Measurements from ENCODE around the gene TUBG1. TPM values are rescaled to one million over a fixed set of nuclear protein-coding genes. Genes with fewer than 3 reads are reported as not detected.
"Not testable (repeated sequence)": the region's sequence is repeated elsewhere in the genome, so short reads cannot be mapped to it uniquely, and the experiment has no call there.

TUBG1 gene
- polyA plus RNA-seq, 1 donor, result 40.0 TPM

- Histone ChIP-seq H3K4me1 (ENCODE audit: control insufficient read depth, insufficient read depth, low read length) (peaks cover 4% of the 10 kb centered on the region), H3K4me3 (ENCODE audit: low read length) (no peak overlapping the region), H3K27ac (ENCODE audit: low read length) (no peak overlapping the region), H3K36me3 (ENCODE audit: control insufficient read depth, insufficient read depth, low read length) (no peaks in the 10 kb centered on the region), H3K9me3 (ENCODE audit: control insufficient read depth, low read depth, low read length) (no peaks in the 10 kb centered on the region), H3K27me3 (ENCODE audit: control insufficient read depth, insufficient read depth, low read length) (no peaks in the 10 kb centered on the region)
- WGBS (ENCODE audit: insufficient coverage, low lambda C conversion rate), result no CpG with 5 or more reads among the region's 2 CpGs
- no peak for DNase-seq
Measured at GRCh38 chr17:42623271-42623670, 13.8 kb downstream of the TUBG1 start.

GRCh38 chr17:42623732-42624596 lies 14.5 kb downstream of the TUBG1 start:
- Histone ChIP-seq H3K4me3 (ENCODE audit: low read length) (no peak overlapping the region), H3K27me3 (ENCODE audit: control insufficient read depth, insufficient read depth, low read length) (no peaks in the 10 kb centered on the region), H3K4me1 (ENCODE audit: control insufficient read depth, insufficient read depth, low read length) (no peaks in the 10 kb centered on the region), H3K27ac (ENCODE audit: low read length) (no peak overlapping the region), H3K36me3 (ENCODE audit: control insufficient read depth, insufficient read depth, low read length) (no peaks in the 10 kb centered on the region), H3K9me3 (ENCODE audit: control insufficient read depth, low read depth, low read length) (no peaks in the 10 kb centered on the region)
- no CpG with 5 or more reads among the region's 7 CpGs for WGBS (ENCODE audit: insufficient coverage, low lambda C conversion rate)
- DNase-seq, result peak; percentile 35 to 72

- H3K4me1 ChIP-seq (ENCODE audit: control insufficient read depth, insufficient read depth, low read length); H3K36me3 ChIP-seq (ENCODE audit: control insufficient read depth, insufficient read depth, low read length); H3K27me3 ChIP-seq (ENCODE audit: control insufficient read depth, insufficient read depth, low read length); H3K27ac ChIP-seq (ENCODE audit: low read length); DNase-seq; H3K9me3 ChIP-seq (ENCODE audit: control insufficient read depth, low read depth, low read length); H3K4me3 ChIP-seq (ENCODE audit: low read length): not testable (repeated sequence)
- WGBS (ENCODE audit: insufficient coverage, low lambda C conversion rate), result no CpG with 5 or more reads among the region's 6 CpGs
Measured at GRCh38 chr17:42627032-42627764, 17.7 kb downstream of the TUBG1 start.

GRCh38 chr17:42629411-42630009 lies 20.0 kb downstream of the TUBG1 start:
- H3K9me3 ChIP-seq (ENCODE audit: control insufficient read depth, low read depth, low read length), result no peaks in the 10 kb centered on the region
- no peak for DNase-seq
- H3K36me3 ChIP-seq (ENCODE audit: control insufficient read depth, insufficient read depth, low read length), result no peaks in the 10 kb centered on the region
- no peak overlapping the region for H3K4me3 ChIP-seq (ENCODE audit: low read length)
- peaks cover 6% of the 10 kb centered on the region for H3K4me1 ChIP-seq (ENCODE audit: control insufficient read depth, insufficient read depth, low read length)
- 70% methylated on average over 2 of the region's 3 CpGs for WGBS (ENCODE audit: insufficient coverage, low lambda C conversion rate)
- H3K27me3 ChIP-seq (ENCODE audit: control insufficient read depth, insufficient read depth, low read length), result no peaks in the 10 kb centered on the region
- no peak overlapping the region for H3K27ac ChIP-seq (ENCODE audit: low read length)

GRCh38 chr17:42632949-42633444 lies 23.5 kb downstream of the TUBG1 start:
- Histone ChIP-seq H3K4me3 (ENCODE audit: low read length) (no peak overlapping the region), H3K36me3 (ENCODE audit: control insufficient read depth, insufficient read depth, low read length) (no peaks in the 10 kb centered on the region), H3K4me1 (ENCODE audit: control insufficient read depth, insufficient read depth, low read length) (peaks cover 6% of the 10 kb centered on the region), H3K27ac (ENCODE audit: low read length) (peak overlapping the region; percentile 83), H3K9me3 (ENCODE audit: control insufficient read depth, low read depth, low read length) (no peaks in the 10 kb centered on the region), H3K27me3 (ENCODE audit: control insufficient read depth, insufficient read depth, low read length) (no peaks in the 10 kb centered on the region)
- no CpG with 5 or more reads among the region's 9 CpGs for WGBS (ENCODE audit: insufficient coverage, low lambda C conversion rate)
- peak; percentile 42 to 78 for DNase-seq

GRCh38 chr17:42639525-42640113 lies 30.1 kb downstream of the TUBG1 start:
- 40% methylated on average over 1 of the region's 7 CpGs for WGBS (ENCODE audit: insufficient coverage, low lambda C conversion rate)
- peaks cover 4% of the 10 kb centered on the region for H3K27me3 ChIP-seq (ENCODE audit: control insufficient read depth, insufficient read depth, low read length)
- no peaks in the 10 kb centered on the region for H3K4me1 ChIP-seq (ENCODE audit: control insufficient read depth, insufficient read depth, low read length)
- no peaks in the 10 kb centered on the region for H3K36me3 ChIP-seq (ENCODE audit: control insufficient read depth, insufficient read depth, low read length)
- no peaks in the 10 kb centered on the region for H3K9me3 ChIP-seq (ENCODE audit: control insufficient read depth, low read depth, low read length)
- DNase-seq, result no peak
- no peak overlapping the region for H3K27ac ChIP-seq (ENCODE audit: low read length)
- no peak overlapping the region for H3K4me3 ChIP-seq (ENCODE audit: low read length)

- Histone ChIP-seq H3K27me3 (ENCODE audit: control insufficient read depth, insufficient read depth, low read length) (peaks cover 4% of the 10 kb centered on the region), H3K4me1 (ENCODE audit: control insufficient read depth, insufficient read depth, low read length) (no peaks in the 10 kb centered on the region), H3K9me3 (ENCODE audit: control insufficient read depth, low read depth, low read length) (no peaks in the 10 kb centered on the region), H3K36me3 (ENCODE audit: control insufficient read depth, insufficient read depth, low read length) (no peaks in the 10 kb centered on the region), H3K27ac (ENCODE audit: low read length) (no peak overlapping the region), H3K4me3 (ENCODE audit: low read length) (no peak overlapping the region)
- no CpG with 5 or more reads among the region's 4 CpGs for WGBS (ENCODE audit: insufficient coverage, low lambda C conversion rate)
- no peak for DNase-seq
Measured at GRCh38 chr17:42640121-42640520, 30.6 kb downstream of the TUBG1 start.

- no peak overlapping the region for H3K4me3 ChIP-seq (ENCODE audit: low read length)
- DNase-seq, result no peak
- H3K36me3 ChIP-seq (ENCODE audit: control insufficient read depth, insufficient read depth, low read length), result no peaks in the 10 kb centered on the region
- no peak overlapping the region for H3K27ac ChIP-seq (ENCODE audit: low read length)
- WGBS (ENCODE audit: insufficient coverage, low lambda C conversion rate), result no CpG with 5 or more reads among the region's 2 CpGs
- H3K4me1 ChIP-seq (ENCODE audit: control insufficient read depth, insufficient read depth, low read length), result no peaks in the 10 kb centered on the region
- H3K27me3 ChIP-seq (ENCODE audit: control insufficient read depth, insufficient read depth, low read length), result peaks cover 4% of the 10 kb centered on the region
- no peaks in the 10 kb centered on the region for H3K9me3 ChIP-seq (ENCODE audit: control insufficient read depth, low read depth, low read length)
Measured at GRCh38 chr17:42642336-42642735, 32.9 kb downstream of the TUBG1 start.

GRCh38 chr17:42647778-42648177 lies 38.3 kb downstream of the TUBG1 start:
- DNase-seq, result no peak
- no peaks in the 10 kb centered on the region for H3K9me3 ChIP-seq (ENCODE audit: control insufficient read depth, low read depth, low read length)
- no CpG with 5 or more reads among the region's 5 CpGs for WGBS (ENCODE audit: insufficient coverage, low lambda C conversion rate)

GRCh38 chr17:42651392-42651791 lies 41.9 kb downstream of the TUBG1 start:
- H3K36me3 ChIP-seq (ENCODE audit: control insufficient read depth, insufficient read depth, low read length), result no peaks in the 10 kb centered on the region
- H3K4me1 ChIP-seq (ENCODE audit: control insufficient read depth, insufficient read depth, low read length), result peaks cover 5% of the 10 kb centered on the region
- no peaks in the 10 kb centered on the region for H3K9me3 ChIP-seq (ENCODE audit: control insufficient read depth, low read depth, low read length)
- no peak for DNase-seq
- no CpG with 5 or more reads among the region's 4 CpGs for WGBS (ENCODE audit: insufficient coverage, low lambda C conversion rate)
- peaks cover 5% of the 10 kb centered on the region for H3K27me3 ChIP-seq (ENCODE audit: control insufficient read depth, insufficient read depth, low read length)
- H3K27ac ChIP-seq (ENCODE audit: low read length), result no peak overlapping the region
- H3K4me3 ChIP-seq (ENCODE audit: low read length), result no peak overlapping the region

More at GRCh38 chr17:42647778-42648177, 38.3 kb downstream of the TUBG1 start:
- Histone ChIP-seq H3K4me3 (ENCODE audit: low read length) (no peak overlapping the region), H3K27ac (ENCODE audit: low read length) (no peak overlapping the region), H3K36me3 (ENCODE audit: control insufficient read depth, insufficient read depth, low read length) (no peaks in the 10 kb centered on the region), H3K27me3 (ENCODE audit: control insufficient read depth, insufficient read depth, low read length) (no peaks in the 10 kb centered on the region), H3K4me1 (ENCODE audit: control insufficient read depth, insufficient read depth, low read length) (no peaks in the 10 kb centered on the region)
